Activated CD4-positive, CD25-positive, alpha-beta regulatory T cell (primary cell): ENCODE results near the gene ZDHHC16.
"Not testable (repeated sequence)": the region's sequence is repeated elsewhere in the genome, so short reads cannot be mapped to it uniquely, and the experiment has no call there.

Experiments used
- DNase-seq, 4 experiments: peaks; one replicate each; lab custom pipeline; 2025; lab: John Stamatoyannopoulos, UW

ZDHHC16 gene

GRCh38 chr10:97434557-97434956 is 11.4 kb upstream of the ZDHHC16 start:
- no peak for DNase-seq

GRCh38 chr10:97435211-97435610 is 10.8 kb upstream of the ZDHHC16 start:
- DNase-seq: no peak

- no peak for DNase-seq
These were observed 3.7 kb upstream of the ZDHHC16 start for GRCh38 chr10:97442277-97442676.

GRCh38 chr10:97444212-97444611 is 1.8 kb upstream of the ZDHHC16 start:
- no peak for DNase-seq

- DNase-seq: no peak
These were observed 636 bp upstream of the ZDHHC16 start for GRCh38 chr10:97445357-97445721.

GRCh38 chr10:97450828-97451227 is 4.9 kb downstream of the ZDHHC16 start:
- no peak for DNase-seq

- no peak for DNase-seq
These were observed 5.6 kb downstream of the ZDHHC16 start for GRCh38 chr10:97451605-97452004.

GRCh38 chr10:97452352-97452751 is 6.4 kb downstream of the ZDHHC16 start:
- no peak for DNase-seq

GRCh38 chr10:97454330-97455036 is 8.5 kb downstream of the ZDHHC16 start:
- DNase-seq: no peak

GRCh38 chr10:97456034-97456685 is 10.2 kb downstream of the ZDHHC16 start:
- DNase-seq: no peak

GRCh38 chr10:97456686-97457065 is 10.7 kb downstream of the ZDHHC16 start:
- DNase-seq: no peak

- DNase-seq: no peak
These were observed 13.1 kb downstream of the ZDHHC16 start for GRCh38 chr10:97459111-97459510.

GRCh38 chr10:97459933-97460332 is 14.0 kb downstream of the ZDHHC16 start:
- no peak for DNase-seq

- no peak for DNase-seq
These were observed 16.3 kb downstream of the ZDHHC16 start for GRCh38 chr10:97462309-97462708.

GRCh38 chr10:97463363-97464132 is 17.6 kb downstream of the ZDHHC16 start:
- peak in 2 of 4 experiments; percentile 5 to 7 for DNase-seq

- DNase-seq: no peak
These were observed 18.3 kb downstream of the ZDHHC16 start for GRCh38 chr10:97464226-97464625.

GRCh38 chr10:97465982-97466381 is 20.0 kb downstream of the ZDHHC16 start:
- no peak for DNase-seq

GRCh38 chr10:97466755-97467154 is 20.8 kb downstream of the ZDHHC16 start:
- DNase-seq: no peak

GRCh38 chr10:97468162-97468561 is 22.2 kb downstream of the ZDHHC16 start:
- DNase-seq: no peak

- not testable (repeated sequence) for DNase-seq
These were observed 22.8 kb downstream of the ZDHHC16 start for GRCh38 chr10:97468781-97469180.

- DNase-seq: no peak
These were observed 28.9 kb downstream of the ZDHHC16 start for GRCh38 chr10:97474918-97475317.

GRCh38 chr10:97475936-97476594 is 30.1 kb downstream of the ZDHHC16 start:
- no peak for DNase-seq
